GM21619 (cell line): ENCODE results near the gene FOLR3.
A peak's percentile ranks its signal among the peaks of the same experiment; 100 is the strongest.
"Not testable (repeated sequence)": the region's sequence is repeated elsewhere in the genome, so short reads cannot be mapped to it uniquely, and the experiment has no call there.

Source experiments
- ATAC-seq: cut with Tn5 transposase; IDR thresholded peaks from one replicate; pipeline ENCODE4 v1.9.1; 2021; ENCODE audit not compliant: unreplicated experiment

Gene FOLR3

GRCh38 chr11:72135473-72135872 is at the start of gene FOLR3:
Gene FOLR3, plus strand, starts transcription at chr11:72135725. Its CDS starts 228 bp downstream, at chr11:72135953.
- ATAC-seq, result not testable (repeated sequence)

DNA sequence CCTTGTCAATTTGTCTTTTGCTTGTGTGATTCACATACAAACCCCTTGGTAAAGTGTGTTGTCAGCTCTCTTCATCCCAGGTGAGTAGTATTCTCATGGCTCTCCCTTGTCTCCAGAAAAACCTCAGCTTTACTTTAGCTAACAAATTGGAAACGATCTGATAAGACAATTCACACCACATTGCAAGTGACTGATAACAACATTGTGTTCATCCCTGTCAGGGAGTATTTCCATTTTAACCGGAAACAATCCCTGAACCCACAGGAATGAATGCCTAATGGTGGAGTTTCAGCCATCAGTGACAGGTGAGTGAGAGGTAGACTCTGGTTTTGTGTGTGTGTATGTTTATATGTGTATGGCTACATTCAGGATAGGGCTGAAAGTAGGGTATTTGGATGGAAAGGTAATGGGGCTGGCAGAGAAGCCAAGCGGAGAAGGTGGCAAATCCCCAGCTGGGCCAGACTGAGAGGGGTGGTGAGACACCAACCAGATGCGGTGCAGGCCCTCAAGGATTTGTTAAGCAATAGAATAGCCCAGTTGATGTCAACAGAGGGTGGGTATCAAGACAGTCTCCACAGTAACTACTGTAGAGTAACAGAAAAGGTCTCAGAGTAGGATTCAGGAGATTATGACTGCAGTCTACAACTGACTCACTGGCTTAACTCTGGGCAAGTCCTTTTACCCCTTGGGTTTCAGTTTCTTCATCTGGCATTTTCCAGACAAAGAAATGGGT is 47.3 kb upstream of the FOLR3 start:
- ATAC-seq, result no peak

DNA sequence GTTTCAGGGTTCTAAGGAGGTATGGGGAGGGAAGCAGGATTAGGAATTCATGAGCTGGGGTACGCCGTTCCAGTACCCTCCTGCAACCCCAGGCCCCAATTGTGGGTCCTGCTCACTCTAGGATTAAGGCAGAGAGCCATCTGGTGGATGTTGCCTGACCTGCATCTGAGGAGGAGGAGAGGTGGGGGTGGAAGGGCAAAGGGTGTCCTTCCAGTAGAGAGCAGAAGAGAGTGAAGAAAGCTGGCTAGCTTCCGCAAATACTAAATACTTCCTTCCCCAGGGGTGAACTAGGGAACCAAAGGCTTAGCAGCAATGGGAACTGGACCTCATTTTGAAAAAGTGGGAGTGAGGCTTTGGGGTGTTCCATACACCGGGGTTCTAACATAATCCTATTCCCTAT is 44.2 kb upstream of the FOLR3 start:
- no peak for ATAC-seq

DNA sequence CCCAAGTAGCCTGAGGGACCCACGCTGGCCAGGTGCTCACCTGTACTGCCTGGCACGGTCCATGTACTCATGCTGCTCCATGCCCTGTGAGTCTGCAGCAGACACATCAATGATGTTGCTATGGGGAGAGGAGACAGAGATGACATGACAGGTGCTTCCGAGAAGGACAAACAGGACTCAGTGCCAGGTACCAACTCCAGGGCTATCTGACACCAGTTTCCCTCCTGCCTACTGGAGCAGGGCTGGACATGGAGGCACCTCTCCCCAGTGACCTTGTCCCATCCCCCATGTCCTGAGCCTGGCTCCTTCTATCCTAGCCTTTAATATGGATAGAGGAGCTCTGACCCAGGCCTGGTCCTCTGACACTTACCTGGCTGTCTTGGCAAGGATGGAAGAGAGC is 36.8 kb upstream of the FOLR3 start:
- ATAC-seq, result no peak

GRCh38 chr11:72100009-72100408 is 35.5 kb upstream of the FOLR3 start:
- no peak for ATAC-seq

- no peak for ATAC-seq
Measured at GRCh38 chr11:72100462-72100861, 35.1 kb upstream of the FOLR3 start.

DNA sequence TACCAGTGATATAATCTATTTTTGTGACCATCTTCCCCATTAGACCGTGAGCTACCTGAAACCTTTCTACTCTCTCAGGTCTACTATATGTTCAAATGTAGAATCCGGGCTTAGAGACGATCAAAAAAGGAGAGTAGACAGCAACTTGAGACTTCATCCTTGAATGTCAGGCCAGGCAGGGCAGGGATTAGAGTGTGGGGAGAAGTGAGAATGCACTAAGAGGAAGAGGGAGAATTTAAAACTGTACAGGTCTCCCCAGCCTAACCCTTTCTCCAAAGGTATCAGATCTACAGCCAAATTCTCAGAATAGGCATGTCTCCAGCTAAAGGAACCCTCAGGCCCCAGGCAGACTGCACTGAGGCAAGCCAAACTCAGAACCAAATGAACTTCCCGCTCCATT is 33.4 kb upstream of the FOLR3 start:
- no peak for ATAC-seq

- no peak for ATAC-seq
Measured at GRCh38 chr11:72102631-72102945, 32.9 kb upstream of the FOLR3 start.

DNA sequence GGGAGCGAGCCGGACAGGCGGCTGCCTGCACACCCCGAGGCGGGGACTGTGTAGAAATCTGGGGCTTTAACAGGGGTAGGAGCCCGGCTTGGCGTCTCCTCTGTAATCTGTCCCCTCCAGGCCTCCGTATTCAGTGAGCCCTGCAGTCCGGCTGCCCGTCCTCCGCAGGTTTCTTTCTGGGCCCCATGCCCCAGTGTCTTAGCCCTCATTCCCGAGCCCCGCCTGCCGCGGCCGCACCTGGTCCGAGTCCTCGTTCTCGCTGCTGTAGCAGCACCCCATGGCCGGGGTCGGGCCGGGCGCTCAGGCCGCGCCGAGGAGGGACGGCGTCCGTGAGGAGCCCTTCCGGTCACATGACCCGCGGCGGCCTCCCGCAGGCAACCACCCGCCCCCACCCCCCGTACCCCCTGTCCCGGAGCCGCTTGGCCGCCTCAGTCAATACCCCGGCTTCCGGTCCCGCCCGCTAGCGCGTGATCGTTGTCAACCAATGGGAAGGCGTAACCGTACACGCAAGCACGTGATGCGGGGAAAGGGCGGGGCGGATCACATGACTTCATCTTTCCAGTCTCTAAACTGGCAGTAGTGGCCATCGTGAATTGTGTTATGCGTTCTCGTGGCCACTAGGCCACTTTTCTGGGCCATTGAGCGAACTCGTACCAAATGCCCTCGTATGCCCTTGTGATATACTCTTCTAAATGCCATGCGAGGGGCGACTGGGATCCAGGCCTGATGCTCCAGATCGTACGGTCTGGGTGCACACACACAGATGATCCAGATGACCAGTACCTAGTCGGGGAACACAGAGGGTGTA is 32.4 kb upstream of the FOLR3 start, which contains the start of gene LAMTOR1:
TSS of gene LAMTOR1 (minus strand) at position 352 of the 808 bp plus-strand sequence. CDS start at position 279, 73 bp downstream.
- ATAC-seq, result peak; percentile 83

DNA sequence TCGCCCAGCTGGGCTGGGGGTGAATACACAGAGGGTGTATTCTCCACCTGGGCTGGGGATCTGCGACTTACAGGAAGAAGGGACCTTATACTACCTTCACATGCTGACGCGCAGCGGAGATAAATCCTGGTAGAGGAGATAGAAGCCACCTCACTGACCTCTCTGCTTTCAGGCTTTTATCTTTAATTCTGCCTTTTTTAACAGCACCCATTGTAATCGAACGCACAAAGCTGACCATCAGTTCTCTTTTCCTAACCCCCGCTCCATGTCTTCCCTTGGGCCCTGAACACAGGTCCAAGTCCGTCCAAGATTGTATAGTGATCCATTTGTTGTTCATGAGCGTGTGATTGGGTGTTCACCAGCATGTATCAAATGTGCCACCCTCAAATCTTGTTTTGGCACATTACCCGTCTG is 31.8 kb upstream of the FOLR3 start:
- ATAC-seq, result no peak

DNA sequence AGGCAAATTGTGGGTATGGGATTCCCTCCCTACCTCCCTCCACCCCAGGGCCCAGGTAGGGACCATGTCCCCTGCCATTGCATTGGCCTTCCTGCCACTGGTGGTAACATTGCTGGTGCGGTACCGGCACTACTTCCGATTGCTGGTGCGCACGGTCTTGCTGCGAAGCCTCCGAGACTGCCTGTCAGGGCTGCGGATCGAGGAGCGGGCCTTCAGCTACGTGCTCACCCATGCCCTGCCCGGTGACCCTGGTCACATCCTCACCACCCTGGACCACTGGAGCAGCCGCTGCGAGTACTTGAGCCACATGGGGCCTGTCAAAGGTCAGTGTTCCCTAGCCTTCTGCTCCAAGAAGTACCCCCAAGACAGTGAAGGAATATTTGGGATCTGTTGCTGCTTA is 29.6 kb upstream of the FOLR3 start, which contains the start of gene TOMT:
TSS of gene TOMT (plus strand) at position 37 of the 400 bp plus-strand sequence. CDS start at position 65, 28 bp downstream.
- ATAC-seq, result no peak

GRCh38 chr11:72111300-72112142 is 24.0 kb upstream of the FOLR3 start:
- ATAC-seq, result peak; percentile 0

DNA sequence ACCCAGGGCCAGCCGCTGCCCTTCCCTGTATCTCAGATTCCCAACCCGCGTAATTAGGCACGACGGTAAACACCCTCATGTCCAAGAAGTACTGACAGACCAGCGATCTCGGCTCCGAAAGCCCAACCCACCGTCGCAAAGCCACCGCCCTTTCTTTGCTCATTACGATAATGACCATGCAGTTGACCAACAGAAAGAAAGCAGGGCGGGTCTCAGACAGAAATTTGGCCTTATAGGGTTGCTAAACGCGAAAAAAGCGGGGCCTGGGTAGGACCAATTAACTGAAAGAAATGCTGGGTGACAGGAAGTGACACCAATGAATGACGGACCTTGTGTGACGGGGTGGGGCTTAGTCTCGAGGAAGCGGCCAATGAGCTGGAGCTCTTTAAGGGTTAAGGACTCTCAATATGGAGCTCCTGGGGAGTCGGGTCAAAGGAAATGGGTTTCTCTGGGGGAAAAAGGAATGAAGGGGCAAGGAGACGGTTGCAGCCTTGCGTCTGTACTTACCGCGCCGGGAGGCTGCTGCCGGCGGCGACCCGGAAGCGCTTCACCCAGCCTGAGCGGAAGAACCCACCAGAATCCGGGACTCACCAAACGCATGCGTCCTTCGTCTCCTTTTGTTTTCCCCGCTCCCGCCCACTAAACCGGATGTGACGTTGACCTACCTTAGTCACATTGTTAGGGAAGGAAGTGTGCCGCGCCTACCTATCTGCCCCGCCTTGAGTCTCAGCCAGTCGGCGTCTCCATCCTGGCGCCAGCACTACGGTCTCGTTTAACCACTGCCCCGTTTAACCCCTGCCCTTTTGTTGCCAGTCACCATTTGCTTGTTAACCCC is 23.2 kb upstream of the FOLR3 start, which contains the start of gene ANAPC15:
TSS of gene ANAPC15 (minus strand) at position 553 of the 835 bp plus-strand sequence. CDS start 1,419 bp downstream, outside the sequence.
- ATAC-seq, result peak; percentile 85

GRCh38 chr11:72112978-72113808 is 22.3 kb upstream of the FOLR3 start:
- ATAC-seq, result no peak

DNA sequence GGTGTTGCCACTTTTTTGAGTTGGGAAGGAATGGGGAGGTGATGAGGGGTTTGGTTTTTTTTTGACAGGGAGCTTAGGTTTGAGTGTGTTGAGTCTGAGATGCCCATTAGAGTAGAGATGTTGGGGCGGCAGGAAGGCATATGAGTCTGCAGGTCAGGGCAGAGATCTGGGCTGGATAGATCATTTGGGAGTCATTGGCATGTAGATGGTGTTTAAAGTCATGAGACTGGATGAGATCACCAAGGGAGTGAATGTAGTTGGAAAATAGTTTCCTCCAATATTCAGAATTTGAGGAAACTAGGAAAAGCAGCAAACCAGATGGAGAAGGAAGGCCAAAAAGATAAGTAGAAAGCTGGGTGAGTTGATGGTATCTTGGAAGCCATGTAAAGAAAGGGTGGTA is 21.0 kb upstream of the FOLR3 start:
- ATAC-seq, result no peak

GRCh38 chr11:72116019-72116755 is 19.3 kb upstream of the FOLR3 start:
- no peak for ATAC-seq

DNA sequence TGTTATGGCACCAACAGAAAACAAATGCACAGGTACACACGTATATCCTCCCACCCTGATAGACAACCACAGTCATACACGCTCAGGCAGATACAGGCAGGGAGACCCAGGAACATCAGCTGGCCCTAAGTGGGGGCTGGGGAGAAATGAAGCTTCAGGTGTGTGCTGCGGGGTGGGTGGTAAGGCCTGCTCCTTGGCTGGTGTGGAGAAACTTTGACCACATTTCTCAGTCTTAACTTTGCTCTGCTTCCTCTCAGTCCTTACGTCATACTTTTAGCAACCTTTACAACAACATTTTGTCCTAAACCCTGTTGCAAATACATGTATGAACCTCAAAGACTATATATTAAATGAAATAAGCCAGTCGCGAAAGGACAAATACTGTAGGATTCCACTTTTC is 16.3 kb upstream of the FOLR3 start:
- no peak for ATAC-seq

DNA sequence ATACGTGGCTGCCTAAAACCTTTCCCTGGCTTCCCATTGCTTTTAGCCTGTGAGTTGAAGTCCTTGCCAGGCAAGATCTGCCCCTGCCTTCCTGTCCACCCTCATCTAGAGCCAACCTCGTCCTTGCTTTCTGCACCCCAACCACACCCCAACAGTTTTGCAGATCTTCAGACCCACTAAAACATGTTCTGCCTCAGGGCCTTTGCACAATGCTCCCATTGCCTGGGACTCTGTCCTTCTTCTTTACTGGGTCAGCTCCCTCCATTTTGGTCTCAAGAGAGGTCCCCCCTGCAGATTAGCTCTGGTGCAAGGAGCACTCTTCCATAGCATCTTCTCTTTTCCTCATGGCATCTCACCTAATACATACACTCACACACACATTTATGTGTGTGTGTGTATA is 14.6 kb upstream of the FOLR3 start:
- no peak for ATAC-seq

- no peak for ATAC-seq
Measured at GRCh38 chr11:72122607-72123006, 12.9 kb upstream of the FOLR3 start.
